Erythroblast (primary cell): ENCODE results near the gene ZEB1.

Experiments
- GATA1 ChIP-seq: IDR thresholded peaks from 2 replicates; pipeline ENCODE4 v1.6.1; 2011; ENCODE audit warnings: low read depth, mild to moderate bottlenecking, control low read depth, low read length, moderate library complexity
- POLR2A ChIP-seq: IDR thresholded peaks from 2 replicates; pipeline ENCODE4 v1.6.1; 2011; ENCODE audit warnings: mild to moderate bottlenecking, low read length

DNA sequence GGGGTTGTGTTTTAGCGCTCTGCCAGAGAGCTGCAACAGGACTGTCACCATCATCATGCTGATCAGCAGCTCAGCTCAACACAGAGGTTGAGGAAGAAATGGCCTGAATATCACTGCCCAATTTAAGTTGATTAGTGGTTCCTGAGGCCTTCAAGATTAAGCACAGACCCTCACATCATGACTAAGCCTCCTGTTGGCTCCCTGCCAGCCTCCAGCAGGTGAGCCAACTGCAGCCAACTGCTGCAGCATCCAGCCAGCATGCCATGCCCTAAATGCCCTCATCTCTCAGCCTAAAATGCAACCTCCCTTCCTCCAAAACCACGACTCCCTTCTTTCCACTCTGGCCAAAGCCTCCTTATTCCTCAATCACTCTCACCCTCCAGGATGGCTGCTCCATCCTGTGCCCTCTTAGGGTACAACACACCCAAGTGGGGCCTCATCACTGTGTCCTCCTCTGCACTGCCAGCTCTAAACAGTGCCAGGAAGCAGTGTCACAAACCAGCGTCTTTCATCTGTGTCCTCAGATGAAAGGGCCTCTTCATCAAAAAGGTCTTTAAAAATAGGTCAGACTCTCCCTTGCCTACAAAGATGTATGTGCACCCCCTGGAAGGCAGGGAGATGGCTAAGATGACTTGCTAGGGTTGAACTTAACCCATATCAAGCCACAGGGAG, 259.3 kb downstream of the ZEB1 start:
- TF ChIP-seq POLR2A = no peak
- TF ChIP-seq GATA1 = no peak
